ENCODE data around the gene ZNF569. TPM values are rescaled to one million over a fixed set of nuclear protein-coding genes. Genes with fewer than 3 reads are reported as not detected.

Gene ZNF569
- total and polyA plus RNA-seq, 7 donors = 2.0 to 8.0 (median 3.3) TPM

Other genes starting within 250 kb of the ZNF569 start
- gene ZNF383, start 249.2 kb downstream of the ZNF569 start, total RNA-seq = 10 to 100 TPM in 1 of 4 donors, 1 to 10 TPM in 3; 4.4 to 11.7 (median 8.1) TPM
- 10 to 100 TPM in 1 of 3 donors, 1 to 10 TPM in 2; 3.0 to 12.1 (median 3.6) TPM for gene ZNF383, start 249.2 kb downstream of the ZNF569 start, polyA plus RNA-seq
- gene ZNF527, start 96.3 kb downstream of the ZNF569 start, total RNA-seq = 1 to 10 TPM; 1.8 to 4.0 (median 3.6) TPM
- 1 to 10 TPM; 2.0 to 5.7 (median 2.0) TPM for gene ZNF527, start 96.3 kb downstream of the ZNF569 start, polyA plus RNA-seq
- 1 to 10 TPM; 1.6 to 5.5 (median 3.1) TPM for gene ZNF570, start 1.9 kb upstream of the ZNF569 start, total RNA-seq
- gene ZNF570, start 1.9 kb upstream of the ZNF569 start, polyA plus RNA-seq = 10 to 100 TPM in 1 of 3 donors, 1 to 10 TPM in 2; 1.2 to 10.3 (median 1.2) TPM
- gene ZNF793, start 39.5 kb upstream of the ZNF569 start, total RNA-seq = 1 to 10 TPM; 1.3 to 2.9 (median 1.8) TPM
- 1 to 10 TPM in 2 of 3 donors, under 1 TPM in 1; 0.96 to 1.1 (median 1.1) TPM for gene ZNF793, start 39.5 kb upstream of the ZNF569 start, polyA plus RNA-seq
- 1 to 10 TPM; 1.3 to 2.4 (median 1.8) TPM for gene ZNF571, start 127.3 kb upstream of the ZNF569 start, total RNA-seq
- 1 to 10 TPM in 2 of 3 donors, under 1 TPM in 1; 0.96 to 3.7 (median 1.2) TPM for gene ZNF571, start 127.3 kb upstream of the ZNF569 start, polyA plus RNA-seq
- gene ZNF540, start 127.4 kb upstream of the ZNF569 start, total RNA-seq = 1 to 10 TPM in 3 of 4 donors, under 1 TPM in 1; 0.27 to 4.9 (median 1.4) TPM
- 1 to 10 TPM in 1 of 3 donors, under 1 TPM in 2; 0.65 to 3.6 (median 0.83) TPM for gene ZNF540, start 127.4 kb upstream of the ZNF569 start, polyA plus RNA-seq
- gene ZFP30, start 188.0 kb upstream of the ZNF569 start, total RNA-seq = 1 to 10 TPM; 3.2 to 6.8 (median 5.1) TPM
- gene ZFP30, start 188.0 kb upstream of the ZNF569 start, polyA plus RNA-seq = 1 to 10 TPM; 1.0 to 5.6 (median 1.6) TPM